Astrocyte (in vitro differentiated cells and primary cell): ENCODE results near the gene NUPR2.

Experiments used
- CTCF ChIP-seq: IDR thresholded peaks from 2 replicates; pipeline ENCODE4 v1.5.1; 2011; ENCODE audit warnings: low read depth, mild to moderate bottlenecking, inconsistent platforms, low read length, moderate library complexity; ENCODE audit not compliant: insufficient read depth
- EZH2 ChIP-seq: IDR thresholded peaks from 2 replicates; pipeline ENCODE4 v1.6.1; 2012; ENCODE audit warnings: mild to moderate bottlenecking, low read length, inconsistent platforms; ENCODE audit not compliant: insufficient read depth

DNA sequence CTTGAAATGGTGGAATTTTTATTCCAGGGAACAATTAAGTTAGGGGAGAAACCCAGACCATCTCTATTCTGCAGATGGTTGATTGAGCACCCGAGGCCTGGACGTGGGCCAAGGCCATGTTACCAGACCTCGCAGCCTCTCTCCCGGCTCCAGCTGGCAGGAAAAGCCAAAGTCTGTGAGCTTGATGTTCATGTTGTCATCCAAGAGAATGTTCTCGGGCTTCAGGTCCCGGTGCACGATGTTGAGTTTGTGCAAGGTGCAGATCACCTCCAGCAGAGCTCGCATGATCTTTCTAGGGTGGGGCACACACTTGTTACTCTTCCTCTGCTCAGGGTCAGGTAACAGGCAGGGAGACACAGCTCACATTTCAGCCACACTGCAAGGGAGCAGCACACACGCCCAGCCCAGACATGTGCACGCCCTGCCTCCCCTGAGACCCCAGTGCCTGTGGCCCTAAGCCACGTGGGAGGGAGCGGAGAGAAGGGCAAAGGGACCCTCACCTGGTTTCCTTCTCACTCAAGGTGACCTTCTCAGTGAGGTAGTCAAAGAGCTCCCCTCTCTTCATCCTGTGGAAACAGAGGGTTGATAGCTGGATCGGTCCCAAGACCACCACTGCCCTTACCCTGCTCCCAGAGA, 32.9 kb downstream of the NUPR2 start:
- TF ChIP-seq EZH2 (no peak), CTCF (no peak)
